Measurements from ENCODE around the gene NRSN2. TPM values are rescaled to one million over a fixed set of nuclear protein-coding genes. Genes with fewer than 3 reads are reported as not detected.
"Not testable (repeated sequence)": the region's sequence is repeated elsewhere in the genome, so short reads cannot be mapped to it uniquely, and the experiment has no call there.

The NRSN2 gene
- total and polyA plus RNA-seq, 2 donors (not counting 1 experiment from before 2014, with no cell fraction given) = 5.0 to 8.6 TPM

DNA sequence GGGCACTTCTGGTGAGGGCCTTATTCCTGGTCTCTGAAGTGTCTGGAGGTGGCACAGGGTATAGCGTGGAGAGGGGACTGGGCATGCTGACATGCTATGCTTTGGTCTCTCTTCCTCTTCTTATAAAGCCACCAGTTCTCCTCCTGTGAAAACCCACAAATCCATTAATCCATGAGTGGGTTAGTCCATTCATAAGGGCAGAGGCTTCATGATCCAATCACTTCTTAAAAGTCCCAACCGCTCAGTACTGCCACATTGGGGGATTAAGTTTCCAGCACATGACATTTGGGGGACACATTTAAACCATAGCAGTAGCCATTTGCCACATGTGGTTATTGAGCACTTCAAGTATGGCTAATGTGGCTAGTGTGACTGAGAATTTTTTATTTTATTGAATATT lies 29.8 kb downstream of the NRSN2 start:
- Histone ChIP-seq H3K27me3 (replicated peaks in 1 of 4; ENCODE audit: control extremely low read depth in 1 of 4, control insufficient read depth in 3 of 4, insufficient read depth in 4 of 4, low read length in 3 of 4) (no peaks in the 10 kb centered on the region), H3K9ac (ENCODE audit: low read length) (no peak overlapping the region), H2AFZ (ENCODE audit: insufficient read depth, low read depth, low read length, poor library complexity, severe bottlenecking) (no peak overlapping the region), H3K79me2 (ENCODE audit: control insufficient read depth, insufficient read depth, low read length) (no peaks in the 10 kb centered on the region), H3K9me3 (ENCODE audit: control extremely low read depth in 1 of 3, control insufficient read depth in 2 of 3, insufficient read depth in 1 of 3, low read length in 2 of 3) (no peaks in the 10 kb centered on the region), H4K20me1 (ENCODE audit: control insufficient read depth, insufficient read depth, low read length, poor library complexity, severe bottlenecking) (no peaks in the 10 kb centered on the region), H3K4me1 (ENCODE audit: control insufficient read depth in 2 of 2, insufficient read depth in 2 of 2, low read length in 2 of 2) (peaks cover 0 to 3% of the 10 kb centered on the region in 2 donors), H3K4me2 (replicated peaks; ENCODE audit: low read depth, low read length, poor library complexity, severe bottlenecking) (no peak overlapping the region), H3K27ac (ENCODE audit: low read length in 2 of 2) (no peak overlapping the region), H3K4me3 (ENCODE audit: control extremely low read depth in 1 of 5, extremely low read depth in 1 of 5, insufficient read depth in 1 of 5, low read depth in 2 of 5, low read length in 4 of 5) (no peak overlapping the region), H3K36me3 (replicated peaks in 1 of 2; ENCODE audit: control extremely low read depth in 1 of 2, control insufficient read depth in 1 of 2, extremely low read depth in 1 of 2, insufficient read depth in 2 of 2, low read length in 1 of 2) (no peaks in the 10 kb centered on the region)
- ChIA-PET CTCF (interaction anchor here (0.6 to 1.0 kb wide), 3 partner anchors 17 to 142 kb away, joined by 3 to 6 read pairs (median 4); no protein-coding TSS in a partner anchor), POLR2A (no interaction called here)
- no CpG with 5 or more reads among the region's 2 CpGs for WGBS (ENCODE audit: insufficient coverage)
- no peak overlapping the region for H3K27ac Mint-ChIP-seq
- ATAC-seq (ENCODE audit: low read depth) = no peak
- TF ChIP-seq, protein P1, sequence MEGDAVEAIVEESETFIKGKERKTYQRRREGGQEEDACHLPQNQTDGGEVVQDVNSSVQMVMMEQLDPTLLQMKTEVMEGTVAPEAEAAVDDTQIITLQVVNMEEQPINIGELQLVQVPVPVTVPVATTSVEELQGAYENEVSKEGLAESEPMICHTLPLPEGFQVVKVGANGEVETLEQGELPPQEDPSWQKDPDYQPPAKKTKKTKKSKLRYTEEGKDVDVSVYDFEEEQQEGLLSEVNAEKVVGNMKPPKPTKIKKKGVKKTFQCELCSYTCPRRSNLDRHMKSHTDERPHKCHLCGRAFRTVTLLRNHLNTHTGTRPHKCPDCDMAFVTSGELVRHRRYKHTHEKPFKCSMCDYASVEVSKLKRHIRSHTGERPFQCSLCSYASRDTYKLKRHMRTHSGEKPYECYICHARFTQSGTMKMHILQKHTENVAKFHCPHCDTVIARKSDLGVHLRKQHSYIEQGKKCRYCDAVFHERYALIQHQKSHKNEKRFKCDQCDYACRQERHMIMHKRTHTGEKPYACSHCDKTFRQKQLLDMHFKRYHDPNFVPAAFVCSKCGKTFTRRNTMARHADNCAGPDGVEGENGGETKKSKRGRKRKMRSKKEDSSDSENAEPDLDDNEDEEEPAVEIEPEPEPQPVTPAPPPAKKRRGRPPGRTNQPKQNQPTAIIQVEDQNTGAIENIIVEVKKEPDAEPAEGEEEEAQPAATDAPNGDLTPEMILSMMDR (IDR thresholded peaks at IDR 0.05) = no peak
- TF ChIP-seq EZH2 (IDR thresholded peaks at IDR 0.05; ENCODE audit: borderline replicate concordance, insufficient read depth, low read depth, low read length, poor library complexity, severe bottlenecking) = no peak
- H3K4me3 Mint-ChIP-seq = no peak overlapping the region
- DNase-seq = no peak
- intact Hi-C loops (cut with micrococcal nuclease) = no loop called here
- no peaks in the 10 kb centered on the region for H3K9me3 Mint-ChIP-seq (ENCODE audit: insufficient read depth)
- no peaks in the 10 kb centered on the region for H3K4me1 Mint-ChIP-seq
- H3K27me3 Mint-ChIP-seq = no peaks in the 10 kb centered on the region

DNA sequence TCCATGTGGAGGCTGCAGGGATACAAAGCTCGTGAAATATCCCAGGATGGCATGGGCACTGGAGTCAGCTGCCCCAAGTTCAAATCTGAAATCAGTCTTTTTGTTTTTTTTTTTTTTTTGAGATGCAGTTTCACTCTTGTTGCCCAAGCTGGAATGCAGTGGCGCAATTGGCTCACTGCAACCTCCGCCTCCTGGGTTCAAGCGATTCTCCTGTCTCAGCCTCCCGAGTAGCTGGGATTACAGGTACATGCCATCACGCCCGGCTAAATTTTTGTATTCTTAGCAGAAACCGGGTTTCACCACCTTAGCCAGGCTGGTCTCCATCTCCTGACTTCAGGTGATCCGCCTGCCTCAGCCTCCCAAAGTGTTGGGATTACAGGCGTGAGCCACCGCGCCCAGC lies 30.7 kb downstream of the NRSN2 start:
- H3K4me1 Mint-ChIP-seq; DNase-seq; H2AFZ ChIP-seq (ENCODE audit: insufficient read depth, low read depth, low read length, poor library complexity, severe bottlenecking); H4K20me1 ChIP-seq (ENCODE audit: control insufficient read depth, insufficient read depth, low read length, poor library complexity, severe bottlenecking); ATAC-seq (ENCODE audit: low read depth); H3K9me3 Mint-ChIP-seq (ENCODE audit: insufficient read depth); H3K4me3 ChIP-seq (ENCODE audit: control extremely low read depth in 1 of 5, extremely low read depth in 1 of 5, insufficient read depth in 1 of 5, low read depth in 2 of 5, low read length in 4 of 5); H3K4me3 Mint-ChIP-seq; H3K36me3 ChIP-seq (replicated peaks in 1 of 2; ENCODE audit: control extremely low read depth in 1 of 2, control insufficient read depth in 1 of 2, extremely low read depth in 1 of 2, insufficient read depth in 2 of 2, low read length in 1 of 2); H3K27ac Mint-ChIP-seq; POLR2A ChIA-PET; H3K4me2 ChIP-seq (replicated peaks; ENCODE audit: low read depth, low read length, poor library complexity, severe bottlenecking); H3K27me3 Mint-ChIP-seq; intact Hi-C loops (cut with micrococcal nuclease); H3K4me1 ChIP-seq (ENCODE audit: control insufficient read depth in 2 of 2, insufficient read depth in 2 of 2, low read length in 2 of 2); H3K27ac ChIP-seq (ENCODE audit: low read length in 2 of 2); H3K9me3 ChIP-seq (ENCODE audit: control extremely low read depth in 1 of 3, control insufficient read depth in 2 of 3, insufficient read depth in 1 of 3, low read length in 2 of 3); H3K79me2 ChIP-seq (ENCODE audit: control insufficient read depth, insufficient read depth, low read length); H3K27me3 ChIP-seq (replicated peaks in 1 of 4; ENCODE audit: control extremely low read depth in 1 of 4, control insufficient read depth in 3 of 4, insufficient read depth in 4 of 4, low read length in 3 of 4); H3K9ac ChIP-seq (ENCODE audit: low read length): not testable (repeated sequence)
- CTCF ChIA-PET = interaction anchor here (0.6 to 2.2 kb wide), 4 partner anchors 17 to 141 kb away, joined by 3 to 10 read pairs (median 5); no protein-coding TSS in a partner anchor
- WGBS (ENCODE audit: insufficient coverage) = 88% methylated on average over 9 of the region's 12 CpGs
